GM21619 (cell line): ENCODE measurements around the gene ZNF792.
A peak's percentile ranks its signal among the peaks of the same experiment; 100 is the strongest.
"Not testable (repeated sequence)": the region's sequence is repeated elsewhere in the genome, so short reads cannot be mapped to it uniquely, and the experiment has no call there.

ENCODE experiments used
- ATAC-seq: cut with Tn5 transposase; IDR thresholded peaks from one replicate; pipeline ENCODE4 v1.9.1; 2021; ENCODE audit not compliant: unreplicated experiment

Gene ZNF792

DNA sequence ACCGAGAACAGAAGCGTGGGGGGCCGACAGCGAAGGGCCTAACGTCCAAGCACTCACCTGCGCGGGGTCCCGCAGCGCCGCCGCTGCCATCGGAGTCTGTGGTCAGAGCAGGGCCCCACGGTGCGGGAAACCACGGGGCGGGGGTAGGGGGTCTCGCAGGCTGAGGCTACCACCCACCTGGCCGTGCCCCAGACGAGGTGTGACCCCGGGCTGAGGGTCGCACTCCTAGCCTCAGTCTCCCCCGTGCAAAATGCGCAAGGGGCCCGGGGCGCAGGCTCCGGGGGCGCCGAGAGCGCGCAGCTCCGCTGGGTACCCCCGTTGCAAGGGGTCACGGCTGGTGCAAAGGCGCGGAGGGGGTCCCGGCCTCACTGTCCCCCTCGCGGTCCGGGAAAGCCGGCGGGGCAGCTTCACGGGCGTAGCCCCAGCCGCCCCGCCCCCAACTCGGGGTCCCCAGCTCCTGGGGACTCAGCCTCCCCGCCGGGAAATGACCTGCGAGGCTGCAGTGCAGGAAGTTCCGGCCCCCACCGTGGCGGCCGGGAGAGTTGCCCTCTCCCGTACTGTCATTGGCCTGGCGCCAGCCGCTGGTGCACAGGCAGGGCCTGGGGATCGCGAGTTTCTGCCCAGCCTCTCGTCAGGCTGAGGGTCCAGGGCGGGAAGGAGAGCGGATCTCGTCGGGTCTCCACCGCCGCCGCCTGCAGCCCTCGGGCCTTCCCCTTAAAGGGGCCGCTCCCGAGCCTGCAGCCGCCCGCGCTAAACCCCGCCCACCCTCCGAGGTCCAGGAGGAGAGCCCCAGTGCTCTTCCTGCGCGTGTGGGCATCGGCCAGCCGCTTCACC is at the start of gene ZNF792:
ZNF792 (minus strand) TSS at position 657 of the 834 bp plus-strand sequence; CDS start at position 90, 567 bp downstream.
- ATAC-seq: peak; percentile 89

DNA sequence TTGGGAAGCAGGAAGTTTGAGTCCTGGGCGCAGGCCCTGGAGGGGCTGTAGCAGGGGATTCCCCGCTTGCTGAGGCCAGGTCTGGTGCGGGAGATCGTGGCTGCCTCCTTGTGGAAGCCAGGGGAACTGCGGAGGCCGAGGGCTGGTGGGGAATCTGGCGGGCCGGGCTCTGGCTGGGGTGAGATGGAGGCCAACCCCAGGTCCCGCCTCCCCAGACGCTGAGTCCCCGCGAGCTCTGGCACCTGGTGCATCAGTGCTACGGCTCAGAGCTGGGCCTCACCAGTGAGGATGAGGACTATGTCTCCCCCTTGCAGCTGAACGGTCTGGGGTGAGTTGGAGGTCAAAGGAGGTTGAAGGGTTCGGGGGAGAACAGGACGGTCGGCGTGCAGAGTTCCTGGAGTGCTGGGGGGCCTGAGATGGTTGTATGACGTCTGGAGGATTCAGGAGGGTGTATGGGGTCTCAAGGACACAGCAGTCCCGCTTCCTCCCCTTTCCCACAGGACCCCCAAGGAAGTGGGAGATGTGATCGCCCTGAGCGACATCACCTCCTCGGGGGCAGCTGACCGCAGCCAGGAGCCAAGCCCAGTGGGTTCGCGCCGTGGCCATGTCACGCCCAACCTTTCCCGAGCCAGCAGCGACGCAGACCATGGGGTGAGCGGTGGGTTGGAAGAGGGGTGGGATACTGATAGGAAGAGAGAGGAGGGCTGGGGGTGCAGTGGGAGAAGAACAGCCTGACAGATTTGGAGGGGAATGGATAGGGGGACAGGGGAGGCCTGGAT is 49.2 kb upstream of the ZNF792 start:
- no peak for ATAC-seq

DNA sequence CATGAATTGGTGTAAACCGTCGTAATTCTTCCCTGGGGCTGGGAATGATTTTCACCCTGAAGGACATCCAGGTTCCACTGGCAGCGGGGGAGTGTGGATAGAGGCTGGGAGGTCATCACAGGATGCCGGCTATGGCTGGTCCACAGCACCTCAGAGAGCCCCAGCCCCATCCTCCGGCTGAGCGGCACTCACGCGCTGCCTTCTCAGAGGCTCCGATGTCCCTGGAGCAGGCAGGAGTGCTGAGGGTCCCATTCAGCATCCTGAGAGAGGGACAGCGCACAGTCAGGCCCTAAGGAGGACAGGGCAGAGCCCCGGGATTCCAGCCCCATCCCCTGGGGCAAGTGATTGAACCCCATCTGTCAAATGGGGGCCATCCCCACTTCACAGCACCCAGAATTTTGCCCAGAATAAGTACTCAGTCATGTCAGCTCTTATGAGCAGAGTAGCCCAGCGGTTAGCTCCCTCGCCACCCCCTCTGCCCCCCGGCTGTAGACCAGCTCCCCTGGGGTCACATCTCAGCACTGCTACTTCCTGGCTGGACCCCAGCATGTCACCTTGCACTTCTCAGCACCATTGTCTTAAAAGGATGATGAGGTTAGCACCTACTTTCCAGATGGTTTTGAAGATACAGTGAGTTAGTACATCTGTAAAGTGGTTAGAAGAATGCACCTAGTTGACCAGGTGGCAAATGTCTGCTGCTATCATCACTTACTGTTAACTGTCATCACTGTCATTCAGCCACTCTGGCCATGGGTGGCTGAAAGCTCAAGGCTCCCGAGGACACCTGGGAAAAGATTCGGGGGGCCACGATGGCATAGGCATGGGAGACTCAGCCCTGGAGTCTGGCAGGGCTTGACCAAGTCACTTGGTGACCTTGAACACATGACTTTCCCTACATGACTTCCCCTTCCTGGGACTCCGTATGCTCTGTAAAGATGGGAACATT is 48.0 kb upstream of the ZNF792 start:
- ATAC-seq: no peak

DNA sequence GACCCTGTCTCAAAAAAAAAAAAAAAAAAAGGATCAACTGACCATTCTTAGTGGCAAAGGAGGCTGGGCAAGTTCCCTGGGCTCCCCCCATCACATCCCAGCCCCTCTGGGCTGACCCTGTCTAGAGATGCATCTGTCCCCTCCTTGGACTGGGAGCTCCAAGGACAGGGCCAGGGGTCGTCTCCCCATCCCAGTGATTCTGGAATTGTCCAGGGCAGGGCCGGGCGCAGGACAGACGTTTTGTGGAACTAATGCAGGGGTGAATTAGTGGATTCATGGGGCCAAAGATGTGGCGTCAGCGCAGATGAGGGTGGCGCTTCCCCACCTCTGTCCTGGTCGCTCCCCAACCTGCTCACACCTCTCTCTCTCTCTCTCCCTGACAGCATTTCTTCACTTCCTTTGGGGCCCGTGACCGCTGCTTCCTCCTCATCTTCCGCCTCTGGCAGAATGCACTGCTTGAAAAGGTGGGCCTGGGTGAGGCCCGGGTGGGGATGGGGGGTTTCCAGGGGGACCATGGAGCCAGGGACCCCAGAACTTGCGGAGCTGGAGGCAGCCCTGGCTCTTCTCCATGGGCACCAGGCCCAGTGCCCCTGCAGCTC is 47.2 kb upstream of the ZNF792 start:
- no peak for ATAC-seq

DNA sequence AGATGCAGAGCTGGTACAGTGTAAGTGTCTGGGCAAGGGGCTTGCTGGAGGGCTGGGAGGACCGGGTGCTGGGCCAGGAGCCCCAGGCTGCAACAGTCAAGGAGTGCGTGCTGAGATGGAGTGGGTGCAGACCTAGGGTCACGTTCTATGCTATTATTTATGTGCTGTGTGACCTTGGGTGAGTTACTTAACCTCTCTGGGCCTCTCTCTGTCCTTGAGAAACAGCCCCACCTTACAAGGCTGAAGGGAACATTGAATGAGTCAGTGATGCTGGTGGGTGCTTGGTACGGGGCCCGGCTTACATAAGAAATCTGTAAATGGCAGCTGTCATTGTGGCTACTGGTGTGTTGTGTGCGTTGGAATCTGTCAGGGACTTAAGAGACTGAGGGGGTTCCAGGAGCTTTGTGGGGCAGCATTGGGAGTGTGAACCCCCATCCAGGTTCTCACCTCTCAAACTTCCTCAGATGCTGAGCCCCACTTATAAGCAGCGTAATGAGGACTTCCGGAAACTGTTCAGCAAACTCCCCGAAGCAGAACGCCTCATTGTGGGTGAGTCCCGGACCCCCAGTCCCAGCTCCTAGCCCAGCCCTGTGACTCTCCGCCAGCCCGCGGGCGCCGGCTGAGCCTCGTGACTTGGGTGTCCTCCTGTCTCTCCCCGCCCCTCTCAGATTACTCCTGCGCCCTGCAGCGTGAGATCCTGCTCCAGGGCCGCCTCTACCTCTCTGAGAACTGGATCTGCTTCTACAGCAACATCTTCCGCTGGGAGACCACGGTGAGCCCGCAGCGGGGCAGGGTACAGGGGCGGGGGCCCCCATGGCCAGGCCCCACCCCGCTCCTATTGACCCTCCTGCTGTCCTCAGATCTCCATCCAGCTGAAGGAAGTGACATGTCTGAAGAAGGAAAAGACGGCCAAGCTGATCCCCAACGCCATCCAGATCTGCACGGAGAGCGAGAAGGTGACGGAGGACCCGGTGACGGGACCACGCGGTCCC is 45.7 kb upstream of the ZNF792 start:
- no peak for ATAC-seq

DNA sequence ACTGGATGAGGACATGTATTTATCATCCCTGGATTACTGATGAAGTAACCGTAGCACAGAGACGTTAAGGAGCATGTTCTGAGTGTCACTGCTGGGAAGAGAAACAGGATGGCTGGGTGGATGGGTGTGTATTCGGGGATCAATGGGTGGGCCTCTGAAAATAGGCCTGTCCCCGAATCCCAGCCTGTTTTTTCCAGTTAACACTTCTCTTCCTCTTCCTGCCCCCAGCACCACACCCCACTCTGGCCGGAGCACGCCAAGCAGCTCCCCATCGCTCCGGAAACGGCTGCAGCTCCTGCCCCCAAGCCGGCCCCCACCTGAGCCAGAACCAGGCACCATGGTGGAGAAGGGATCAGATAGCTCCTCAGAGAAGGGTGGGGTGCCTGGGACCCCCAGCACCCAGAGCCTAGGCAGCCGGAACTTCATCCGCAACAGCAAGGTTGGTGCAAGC is 44.9 kb upstream of the ZNF792 start:
- no peak for ATAC-seq

DNA sequence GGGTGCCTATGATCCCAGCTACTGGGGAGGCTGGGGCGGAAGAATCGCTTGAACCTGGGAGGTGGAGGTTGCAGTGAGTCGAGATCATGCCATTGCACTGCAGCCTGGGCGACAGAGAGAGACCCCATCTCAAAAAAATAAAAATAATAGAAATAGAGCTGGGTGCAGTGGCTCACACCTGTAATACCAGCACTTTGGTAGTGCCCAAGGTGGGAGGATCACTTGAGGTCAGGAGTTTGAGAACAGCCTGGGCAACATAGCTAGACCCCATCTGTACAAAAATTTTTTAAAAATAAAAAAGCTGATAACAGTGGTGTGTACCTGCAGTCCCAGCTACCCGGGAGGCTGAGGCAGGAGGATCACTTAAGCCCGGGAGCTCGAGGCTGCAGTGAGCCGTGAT is 43.4 kb upstream of the ZNF792 start:
- not testable (repeated sequence) for ATAC-seq

DNA sequence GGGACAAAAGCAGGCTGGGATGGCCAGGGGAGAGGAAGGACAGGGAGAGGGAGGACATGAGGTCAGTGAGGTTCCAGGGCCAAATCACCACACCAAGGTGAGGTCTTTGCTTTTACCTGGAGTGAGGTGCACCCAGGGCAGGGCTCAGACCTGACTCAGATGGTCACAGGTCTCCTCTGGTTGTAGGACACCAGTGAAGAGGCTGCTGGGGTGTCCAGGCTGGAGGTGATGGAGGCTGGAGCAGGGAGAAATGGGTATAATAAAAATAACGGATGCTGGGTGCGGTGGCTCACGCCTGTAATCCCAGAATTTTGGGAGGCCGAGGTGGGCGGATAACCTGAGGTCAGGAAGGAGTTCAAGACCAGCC is 43.0 kb upstream of the ZNF792 start:
- ATAC-seq: no peak

DNA sequence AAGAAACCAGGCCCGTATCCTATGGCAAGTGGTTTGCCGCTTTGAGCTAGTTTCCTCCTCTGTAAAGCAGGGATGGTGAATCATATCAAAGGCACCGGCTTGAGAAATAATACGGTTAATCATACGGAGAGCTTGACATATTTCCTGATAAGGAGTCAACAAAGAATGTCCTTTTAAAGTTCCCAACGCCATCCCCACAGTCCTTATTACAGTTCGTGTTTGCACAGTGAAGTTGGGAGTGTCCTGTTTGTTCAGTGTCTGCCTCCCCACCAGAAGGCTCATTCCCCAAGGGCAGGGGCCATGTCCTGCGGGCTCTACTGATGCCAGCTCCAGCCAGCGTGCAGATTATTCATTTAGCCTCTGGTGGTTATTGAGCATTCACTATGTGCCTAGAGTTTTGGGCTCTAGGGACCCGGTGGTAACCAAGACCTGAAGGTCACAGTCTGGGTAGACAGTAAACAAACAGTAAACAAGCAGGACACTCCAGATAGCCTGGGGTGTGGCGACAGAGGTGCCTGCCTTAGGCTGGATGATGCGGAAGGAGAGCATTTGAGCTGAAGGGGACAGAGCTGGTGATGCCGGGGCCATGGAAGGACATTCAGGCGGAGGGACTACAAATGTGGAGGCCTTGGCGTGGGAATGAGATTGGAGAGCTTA is 42.4 kb upstream of the ZNF792 start:
- no peak for ATAC-seq

DNA sequence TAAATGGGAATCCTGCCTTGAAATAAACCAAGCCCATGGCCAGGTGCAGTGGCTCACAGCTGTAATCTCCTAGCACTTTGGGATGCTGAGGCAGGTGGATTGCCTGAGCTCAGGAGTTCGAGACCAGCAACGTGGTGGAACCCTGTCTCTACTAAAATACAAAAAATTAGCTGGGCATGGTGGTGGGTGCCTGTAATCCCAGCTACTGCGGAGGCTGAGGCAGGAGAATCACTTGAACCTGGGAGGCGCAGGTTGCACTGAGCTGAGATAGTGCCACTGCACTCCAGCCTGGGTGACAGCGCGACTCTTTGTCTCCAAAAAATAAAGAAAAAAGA is 41.9 kb upstream of the ZNF792 start:
- not testable (repeated sequence) for ATAC-seq

DNA sequence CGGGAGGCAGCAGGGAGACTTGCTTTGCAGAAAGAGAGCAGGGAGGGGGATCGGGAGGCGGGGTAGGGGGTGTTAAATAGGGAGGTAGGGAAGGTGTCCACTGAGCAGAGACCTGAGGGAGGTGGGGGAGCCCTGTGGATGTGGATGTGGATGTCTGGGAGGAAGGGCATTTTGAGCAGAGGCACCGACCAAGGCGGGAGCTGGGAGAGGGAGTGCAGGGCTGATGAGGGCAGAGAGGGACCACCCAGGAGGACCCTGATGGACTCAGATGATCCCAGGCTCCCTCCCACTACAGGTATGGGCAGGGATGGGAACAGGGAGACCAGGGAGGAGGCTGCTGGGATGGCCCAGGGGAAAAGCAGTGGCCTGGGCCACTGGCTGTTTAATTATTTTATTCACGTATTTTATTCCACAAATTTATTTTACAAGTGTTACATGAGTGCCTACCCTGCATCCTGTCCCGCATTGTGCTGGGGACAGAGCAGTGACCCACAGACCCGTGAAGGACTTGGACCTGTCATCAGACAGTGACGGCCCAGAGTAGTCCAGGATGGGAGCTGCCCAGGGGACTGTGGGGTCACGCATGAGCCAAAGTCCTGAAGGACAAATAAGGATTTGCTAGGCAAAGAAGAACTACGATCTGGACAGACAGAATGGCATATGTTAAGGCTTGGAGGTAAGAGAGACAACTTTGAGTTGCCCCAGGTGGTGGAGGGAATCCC is 41.4 kb upstream of the ZNF792 start:
- no peak for ATAC-seq

DNA sequence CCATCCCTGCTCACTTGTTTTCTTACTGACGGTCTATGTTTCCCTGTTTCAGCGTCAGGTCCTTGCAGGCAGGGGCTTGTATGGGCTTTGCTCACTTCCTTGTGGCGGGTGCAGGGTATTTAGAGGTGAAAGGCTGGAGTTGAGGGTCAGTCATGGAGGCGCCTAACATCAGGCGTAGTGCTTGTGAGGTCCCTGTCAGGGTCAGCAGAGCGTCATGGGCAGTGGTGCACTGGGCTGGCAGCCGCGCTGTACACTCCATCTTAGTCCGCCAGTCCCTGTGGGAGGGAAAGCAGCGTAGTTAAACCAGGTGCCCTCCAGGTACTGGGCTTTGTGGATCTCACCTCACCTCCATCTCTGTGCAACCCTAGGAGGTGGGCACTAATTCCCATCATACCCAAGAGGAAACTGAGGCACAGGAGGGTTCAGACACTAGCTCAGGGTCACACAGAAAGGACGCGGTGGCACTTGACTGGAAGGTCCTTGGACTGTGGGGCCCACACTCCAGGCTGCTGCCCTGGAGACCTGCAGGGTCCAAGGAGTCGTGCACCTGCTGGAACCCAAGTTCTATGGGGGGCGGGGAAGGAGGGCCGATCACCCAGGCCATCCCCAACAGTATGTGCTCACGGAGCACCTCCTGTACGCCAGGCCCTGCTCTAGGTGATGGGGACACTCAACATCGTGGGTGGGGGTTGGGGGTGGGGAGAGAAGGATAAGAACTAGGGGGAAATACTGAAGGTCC is 40.7 kb upstream of the ZNF792 start:
- no peak for ATAC-seq

DNA sequence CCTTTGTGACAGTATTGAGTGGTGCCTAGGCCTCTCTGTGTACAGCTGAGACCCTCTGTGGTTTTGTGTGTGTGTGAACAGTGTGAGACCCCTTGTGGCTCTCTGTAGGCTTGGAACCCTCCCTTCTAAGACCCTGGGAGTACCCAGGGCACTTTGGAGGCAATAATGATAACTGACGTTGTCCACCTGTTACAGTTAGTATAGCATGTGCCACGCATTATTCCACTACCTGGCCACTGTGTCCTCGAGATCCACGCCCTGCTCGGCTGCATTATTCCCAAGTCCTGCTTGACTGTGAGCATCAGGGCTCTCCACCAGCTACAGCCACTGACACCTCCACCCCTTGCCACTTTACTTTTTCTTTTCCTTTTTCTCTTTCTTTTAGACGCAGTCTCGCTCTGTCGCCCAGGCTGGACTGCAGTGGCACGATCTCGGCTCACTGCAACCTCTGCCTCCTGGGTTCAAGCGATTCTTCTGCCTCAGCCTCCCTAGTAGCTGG is 38.1 kb upstream of the ZNF792 start:
- no peak for ATAC-seq

DNA sequence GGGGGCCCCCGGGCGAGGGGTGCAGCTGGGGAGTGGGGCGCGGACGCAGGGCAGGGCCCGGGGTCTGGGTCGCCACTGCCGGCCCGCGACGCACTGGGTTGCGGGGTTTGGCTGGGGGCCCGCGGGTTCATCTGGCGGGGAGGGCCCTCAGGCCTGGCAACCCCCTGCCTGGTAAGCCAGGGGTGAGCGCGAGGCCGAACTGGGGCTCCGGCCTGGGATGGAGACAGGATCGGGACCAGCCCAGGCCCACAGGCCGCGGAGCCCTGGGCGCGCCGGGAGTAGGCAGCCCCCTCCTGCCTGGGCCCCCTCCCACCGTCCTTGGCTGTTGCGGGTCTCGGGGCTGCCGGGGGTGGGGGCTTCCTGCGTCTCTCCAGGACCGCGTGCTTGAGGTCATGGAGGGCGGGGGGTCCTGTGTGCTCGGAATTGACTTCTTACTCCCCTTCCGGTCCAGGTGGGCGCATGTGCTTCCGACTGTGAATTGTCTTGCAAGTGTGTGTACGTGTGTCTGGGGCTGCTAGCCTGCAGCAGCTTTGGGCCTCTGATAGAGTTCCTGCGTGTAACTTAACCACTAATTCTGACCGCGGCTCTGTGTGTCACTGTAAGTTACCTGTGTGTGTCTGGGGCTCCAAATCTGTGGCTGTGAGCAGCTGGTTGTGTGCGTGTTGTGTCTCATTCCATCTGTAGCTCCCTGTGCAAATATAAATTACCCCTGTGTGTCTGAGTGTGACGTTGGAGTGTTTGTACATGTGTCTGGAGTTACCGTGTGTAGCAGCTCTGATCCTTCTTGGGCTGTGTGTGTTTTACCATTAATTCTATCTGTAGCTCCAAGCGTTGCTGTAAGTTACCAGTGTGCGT is 36.8 kb upstream of the ZNF792 start:
- no peak for ATAC-seq

DNA sequence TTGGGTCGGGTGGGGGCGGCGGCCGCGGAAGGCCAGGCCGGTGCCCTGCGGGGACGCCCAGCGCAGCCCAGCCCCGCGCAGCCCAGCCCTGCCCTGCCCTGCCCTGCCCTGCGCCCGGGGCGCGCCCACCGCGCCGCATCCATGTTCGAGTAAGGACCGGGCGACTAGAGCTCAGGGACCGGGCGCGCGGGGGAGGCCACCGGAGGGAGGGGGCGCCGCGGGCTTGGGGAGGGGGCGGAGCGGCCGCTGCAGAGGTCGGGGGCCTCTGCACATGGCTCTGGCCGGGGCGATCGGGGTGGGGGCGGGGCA is 36.3 kb upstream of the ZNF792 start:
- ATAC-seq: no peak

DNA sequence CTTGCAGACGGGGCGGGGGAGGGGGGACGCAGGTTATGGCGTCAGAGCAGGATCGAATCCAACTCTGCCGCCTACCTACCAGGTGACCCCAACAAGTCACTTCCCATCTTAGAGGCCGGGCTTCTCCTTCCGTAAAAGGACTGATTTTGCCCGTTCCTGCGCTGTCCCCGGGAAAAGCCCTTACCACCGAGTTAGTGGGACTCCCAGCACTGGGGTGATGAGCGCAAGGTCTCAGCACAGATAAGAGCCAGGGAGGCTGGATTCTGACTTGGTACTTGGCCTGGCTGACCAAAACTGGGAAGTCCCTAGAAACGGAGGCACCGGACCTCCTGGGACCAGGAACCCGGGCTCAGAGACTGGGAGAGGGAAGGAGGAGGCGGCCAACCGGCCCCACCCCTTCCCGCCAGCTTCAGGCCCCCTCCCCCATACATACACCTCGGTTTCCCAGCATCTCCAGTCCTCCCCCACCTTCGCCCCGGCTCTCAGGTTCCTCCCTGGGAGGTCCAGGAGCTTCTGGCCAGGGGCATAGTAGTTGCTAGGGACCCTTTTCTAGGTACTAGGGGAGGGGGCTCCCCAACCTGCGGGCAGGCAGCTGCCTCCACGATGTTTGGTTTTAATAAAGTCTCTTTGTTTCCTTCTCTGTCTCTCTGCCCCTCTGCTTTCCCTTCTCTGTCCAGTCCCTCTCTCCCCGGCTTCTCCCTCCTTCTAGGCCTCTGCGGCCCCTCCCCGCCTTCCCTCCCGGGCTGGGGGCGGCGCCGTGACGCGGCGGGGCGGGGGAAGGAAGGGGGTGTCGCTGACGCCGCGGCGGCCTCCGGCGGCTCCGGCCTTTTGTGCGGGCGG is 35.7 kb upstream of the ZNF792 start, which contains the start of gene GRAMD1A:
GRAMD1A (plus strand) TSS at position 826 of the 840 bp plus-strand sequence. CDS start 156 bp downstream, outside the sequence.
- ATAC-seq: peak; percentile 45
